Kidney (tissue), 14 donors: Measurements from ENCODE around the gene OR8J3. TPM values are rescaled to one million over a fixed set of nuclear protein-coding genes. Genes with fewer than 3 reads are reported as not detected.
"Not testable (repeated sequence)": the region's sequence is repeated elsewhere in the genome, so short reads cannot be mapped to it uniquely, and the experiment has no call there.

Source experiments
- DNase-seq, 5 donors: peaks; one replicate each; pipeline ENCODE4 v3.0.0-alpha.2; 2013 to 2020
- FAIRE-seq: peaks from 2 replicates; lab custom pipeline; 2012; peaks lifted over from hg19 to GRCh38; lab: Jason Lieb, UNC
- H3K27ac ChIP-seq, 2 donors: one replicate each; pipeline ENCODE4 v1.7.0; 2013; ENCODE audit warnings: low read depth in 2 of 2, low read length in 2 of 2, inconsistent platforms in 1 of 2
- H3K27me3 ChIP-seq: one replicate; pipeline ENCODE4 v1.7.1; 2013; ENCODE audit warnings: low read length, inconsistent platforms; ENCODE audit not compliant: control insufficient read depth, insufficient read depth
- H3K36me3 ChIP-seq, 3 donors: one replicate each; pipeline versions ENCODE4 v1.7.0 to v1.7.1; 2013; ENCODE audit warnings: low read length in 3 of 3, control low read depth in 1 of 3, inconsistent platforms in 1 of 3; ENCODE audit not compliant: insufficient read depth in 3 of 3, control insufficient read depth in 2 of 3
- H3K4me1 ChIP-seq, 3 donors: one replicate each; pipeline versions ENCODE4 v1.7.0 to v1.7.1; 2013; ENCODE audit warnings: low read length in 3 of 3, inconsistent platforms in 1 of 3, low read depth in 1 of 3; ENCODE audit not compliant: control insufficient read depth in 2 of 3, insufficient read depth in 2 of 3
- H3K4me3 ChIP-seq, 3 donors: one replicate each; pipeline versions ENCODE4 v1.7.0 to v1.8.1; 2013; ENCODE audit warnings: low read length in 3 of 3, control low read depth in 1 of 3, inconsistent platforms in 1 of 3
- H3K9ac ChIP-seq, 3 donors: one replicate each; pipeline versions ENCODE4 v1.7.0 to v1.7.1; 2013; ENCODE audit warnings: low read length in 3 of 3, control low read depth in 1 of 3, inconsistent platforms in 1 of 3
- H3K9me3 ChIP-seq, 3 donors: one replicate each; pipeline versions ENCODE4 v1.7.0 to v1.7.1; 2013; ENCODE audit warnings: low read length in 3 of 3, control low read depth in 1 of 3, inconsistent platforms in 1 of 3; ENCODE audit not compliant: control insufficient read depth in 2 of 3, insufficient read depth in 1 of 3
- CTCF ChIP-seq: IDR thresholded peaks from 3 replicates; pipeline ENCODE4 v1.5.1; 2012; ENCODE audit warnings: mild to moderate bottlenecking, moderate library complexity, borderline replicate concordance; ENCODE audit not compliant: insufficient read depth; ENCODE audit errors: extremely low read depth
- intact Hi-C: fragments of 100-400 bp; cut with DNase I; formaldehyde crosslinking; loops from one replicate; pipeline ENCODE4 v1.11.1; 2022
- polyA plus RNA-seq: library from polyadenylated mRNA; stranded (reverse); fragments of 350-450 nt; fragmentation: Illumina TruSeq; extraction: RNeasy Lipid Tissue Mini Kit (QIAGEN cat#74804); gene quantifications from one replicate; pipeline ENCODE4 v1.2.3, GENCODE V29; 2014; ENCODE audit warnings: low read depth, low replicate concordance; ENCODE audit not compliant: insufficient read depth
- total RNA-seq: library from RNA; stranded (reverse); fragmentation: NEBNext Ultra II Directional; extraction: Animal tissue kit (Norgen Biotek cat#: 25700); gene quantifications from one replicate; pipeline ENCODE4 v1.2.1, GENCODE V29; 2021
- donor health status: control.
- donor health status: control.
- donor health status: control.
- donor health status: control.
- donor health status: control.
- donor health status: DM: yes; HTN: yes; CAD: no.
- donor health status: Normal renal cell carcinoma (clear cell type).

OR8J3 gene
- total and polyA plus RNA-seq, 2 donors from 2014 or later = not detected

GRCh38 chr11:56152333-56152732 is 12.3 kb upstream of the OR8J3 start:
- TF ChIP-seq CTCF = no peak
- DNase-seq (no peak), FAIRE-seq (no peak)
- Histone ChIP-seq H3K9me3 (no peaks in the 10 kb centered on the region), H3K4me3 (no peak overlapping the region), H3K27ac (no peak overlapping the region), H3K9ac (no peak overlapping the region), H3K27me3 (no peaks in the 10 kb centered on the region), H3K36me3 (no peaks in the 10 kb centered on the region), H3K4me1 (no peaks in the 10 kb centered on the region)
- intact Hi-C loops = no loop called here

- Histone ChIP-seq H3K4me3 (no peak overlapping the region), H3K9me3 (no peaks in the 10 kb centered on the region), H3K27ac (no peak overlapping the region), H3K9ac (no peak overlapping the region), H3K36me3 (no peaks in the 10 kb centered on the region), H3K27me3 (no peaks in the 10 kb centered on the region), H3K4me1 (no peaks in the 10 kb centered on the region)
- no peak for DNase-seq
- TF ChIP-seq CTCF = no peak
- intact Hi-C loops = no loop called here
- FAIRE-seq = no peak
Observed at GRCh38 chr11:56151376-56151775, 11.4 kb upstream of the OR8J3 start.

- H3K27me3 ChIP-seq, H3K9ac ChIP-seq, H3K4me1 ChIP-seq, H3K36me3 ChIP-seq, H3K27ac ChIP-seq, FAIRE-seq, H3K9me3 ChIP-seq, intact Hi-C loops, H3K4me3 ChIP-seq, DNase-seq: not testable (repeated sequence)
Observed at GRCh38 chr11:56143681-56144080, 3.7 kb upstream of the OR8J3 start.

- H3K9ac ChIP-seq = no peak within 1 kb of the TSS
- no peaks in the 10 kb centered on the region for H3K9me3 ChIP-seq
- H3K4me3 ChIP-seq = no peak within 1 kb of the TSS
- H3K27ac ChIP-seq = no peak within 1 kb of the TSS
- no peak for TF ChIP-seq CTCF
- intact Hi-C loops = no loop called here
- H3K4me1 ChIP-seq = no peaks in the 10 kb centered on the region
- DNase-seq (no peak), FAIRE-seq (no peak)
- H3K27me3 ChIP-seq = no peaks in the 10 kb centered on the region
- H3K36me3 ChIP-seq = no peaks in the 10 kb centered on the region
Observed at GRCh38 chr11:56122073-56122472, 17.9 kb downstream of the OR8J3 start, which contains the start of gene OR8H3. TSS of gene OR8H3 (plus strand) at chr11:56122373. CDS start at chr11:56122373, 0 bp downstream.
